ENCODE results near the gene TLDC2. TPM values are rescaled to one million over a fixed set of nuclear protein-coding genes. Genes with fewer than 3 reads are reported as not detected.
"Not testable (repeated sequence)": the region's sequence is repeated elsewhere in the genome, so short reads cannot be mapped to it uniquely, and the experiment has no call there.

TLDC2 gene
- total and polyA plus RNA-seq, 2 donors (not counting 1 experiment from before 2014, with no cell fraction given) = under 0.01 to 0.09 TPM

GRCh38 chr20:36893801-36894200 is 17.9 kb downstream of the TLDC2 start:
- DNase-seq (ENCODE audit: low read depth in 2 of 2) = no peak
- TF ChIP-seq CTCF (conservative IDR thresholded peaks at IDR 0.05 in 1 of 2, IDR thresholded peaks at IDR 0.05 in 1 of 2; ENCODE audit: low read depth in 1 of 2, low read length in 2 of 2) (no peak), EZH2 (IDR thresholded peaks at IDR 0.05; ENCODE audit: low read length, missing control alignments) (no peak)
- no peaks in the 10 kb centered on the region for H3K9me3 ChIP-seq (ENCODE audit: control insufficient read depth, insufficient read depth, low read depth, low read length)
- no peaks in the 10 kb centered on the region for H3K79me2 ChIP-seq (ENCODE audit: control insufficient read depth, insufficient read depth, low read length)
- no peak overlapping the region for H3K4me2 ChIP-seq (ENCODE audit: extremely low read depth, insufficient read depth, low read length)
- no peak overlapping the region for H2AFZ ChIP-seq (ENCODE audit: low read length)
- H4K20me1 ChIP-seq (ENCODE audit: control insufficient read depth, extremely low read depth, insufficient read depth, low read length) = no peaks in the 10 kb centered on the region
- no peaks in the 10 kb centered on the region for H3K27me3 ChIP-seq (ENCODE audit: control insufficient read depth, insufficient read depth, low read length)
- H3K9ac ChIP-seq (ENCODE audit: insufficient read depth, low read length) = no peak overlapping the region
- no peaks in the 10 kb centered on the region for H3K4me1 ChIP-seq (ENCODE audit: control insufficient read depth, extremely low read depth, insufficient read depth, low read length)
- no peaks in the 10 kb centered on the region for H3K36me3 ChIP-seq (ENCODE audit: control insufficient read depth, insufficient read depth, low read length)
- no peak overlapping the region for H3K27ac ChIP-seq (ENCODE audit: insufficient read depth, low read length)
- H3K4me3 ChIP-seq (replicated peaks in 1 of 4; ENCODE audit: control extremely low read depth in 1 of 4, insufficient read depth in 1 of 4, low read depth in 3 of 4, low read length in 4 of 4) = no peak overlapping the region

GRCh38 chr20:36895036-36895435 is 19.1 kb downstream of the TLDC2 start:
- TF ChIP-seq EZH2 (IDR thresholded peaks at IDR 0.05; ENCODE audit: low read length, missing control alignments) (no peak), CTCF (conservative IDR thresholded peaks at IDR 0.05 in 1 of 2, IDR thresholded peaks at IDR 0.05 in 1 of 2; ENCODE audit: low read depth in 1 of 2, low read length in 2 of 2) (no peak)
- Histone ChIP-seq H3K79me2 (ENCODE audit: control insufficient read depth, insufficient read depth, low read length) (no peaks in the 10 kb centered on the region), H3K9ac (ENCODE audit: insufficient read depth, low read length) (no peak overlapping the region), H3K4me1 (ENCODE audit: control insufficient read depth, extremely low read depth, insufficient read depth, low read length) (no peaks in the 10 kb centered on the region), H4K20me1 (ENCODE audit: control insufficient read depth, extremely low read depth, insufficient read depth, low read length) (no peaks in the 10 kb centered on the region), H3K36me3 (ENCODE audit: control insufficient read depth, insufficient read depth, low read length) (no peaks in the 10 kb centered on the region), H3K4me3 (replicated peaks in 1 of 4; ENCODE audit: control extremely low read depth in 1 of 4, insufficient read depth in 1 of 4, low read depth in 3 of 4, low read length in 4 of 4) (no peak overlapping the region), H3K9me3 (ENCODE audit: control insufficient read depth, insufficient read depth, low read depth, low read length) (no peaks in the 10 kb centered on the region), H3K27ac (ENCODE audit: insufficient read depth, low read length) (no peak overlapping the region), H3K4me2 (ENCODE audit: extremely low read depth, insufficient read depth, low read length) (no peak overlapping the region), H2AFZ (ENCODE audit: low read length) (no peak overlapping the region), H3K27me3 (ENCODE audit: control insufficient read depth, insufficient read depth, low read length) (no peaks in the 10 kb centered on the region)
- DNase-seq (ENCODE audit: low read depth in 2 of 2) = no peak

- no peaks in the 10 kb centered on the region for H3K79me2 ChIP-seq (ENCODE audit: control insufficient read depth, insufficient read depth, low read length)
- DNase-seq (ENCODE audit: low read depth in 2 of 2) = no peak
- no peaks in the 10 kb centered on the region for H4K20me1 ChIP-seq (ENCODE audit: control insufficient read depth, extremely low read depth, insufficient read depth, low read length)
- H3K4me2 ChIP-seq (ENCODE audit: extremely low read depth, insufficient read depth, low read length) = no peak overlapping the region
- no peak overlapping the region for H3K9ac ChIP-seq (ENCODE audit: insufficient read depth, low read length)
- H3K27me3 ChIP-seq (ENCODE audit: control insufficient read depth, insufficient read depth, low read length) = no peaks in the 10 kb centered on the region
- no peak overlapping the region for H2AFZ ChIP-seq (ENCODE audit: low read length)
- TF ChIP-seq EZH2 (IDR thresholded peaks at IDR 0.05; ENCODE audit: low read length, missing control alignments) (no peak), CTCF (conservative IDR thresholded peaks at IDR 0.05 in 1 of 2, IDR thresholded peaks at IDR 0.05 in 1 of 2; ENCODE audit: low read depth in 1 of 2, low read length in 2 of 2) (no peak)
- no peak overlapping the region for H3K4me3 ChIP-seq (replicated peaks in 1 of 4; ENCODE audit: control extremely low read depth in 1 of 4, insufficient read depth in 1 of 4, low read depth in 3 of 4, low read length in 4 of 4)
- H3K4me1 ChIP-seq (ENCODE audit: control insufficient read depth, extremely low read depth, insufficient read depth, low read length) = no peaks in the 10 kb centered on the region
- no peak overlapping the region for H3K27ac ChIP-seq (ENCODE audit: insufficient read depth, low read length)
- no peaks in the 10 kb centered on the region for H3K9me3 ChIP-seq (ENCODE audit: control insufficient read depth, insufficient read depth, low read depth, low read length)
- no peaks in the 10 kb centered on the region for H3K36me3 ChIP-seq (ENCODE audit: control insufficient read depth, insufficient read depth, low read length)
Measured at GRCh38 chr20:36904690-36905089, 28.8 kb downstream of the TLDC2 start.

- H4K20me1 ChIP-seq (ENCODE audit: control insufficient read depth, extremely low read depth, insufficient read depth, low read length); H3K27ac ChIP-seq (ENCODE audit: insufficient read depth, low read length); DNase-seq (ENCODE audit: low read depth in 2 of 2); H3K79me2 ChIP-seq (ENCODE audit: control insufficient read depth, insufficient read depth, low read length); H3K9me3 ChIP-seq (ENCODE audit: control insufficient read depth, insufficient read depth, low read depth, low read length); H2AFZ ChIP-seq (ENCODE audit: low read length); H3K27me3 ChIP-seq (ENCODE audit: control insufficient read depth, insufficient read depth, low read length); H3K4me1 ChIP-seq (ENCODE audit: control insufficient read depth, extremely low read depth, insufficient read depth, low read length); H3K4me2 ChIP-seq (ENCODE audit: extremely low read depth, insufficient read depth, low read length); H3K9ac ChIP-seq (ENCODE audit: insufficient read depth, low read length); H3K36me3 ChIP-seq (ENCODE audit: control insufficient read depth, insufficient read depth, low read length); H3K4me3 ChIP-seq (replicated peaks in 1 of 4; ENCODE audit: control extremely low read depth in 1 of 4, insufficient read depth in 1 of 4, low read depth in 3 of 4, low read length in 4 of 4): not testable (repeated sequence)
Measured at GRCh38 chr20:36905566-36905965, 29.6 kb downstream of the TLDC2 start.

GRCh38 chr20:36906086-36906485 is 30.1 kb downstream of the TLDC2 start:
- not testable (repeated sequence) for H3K9me3 ChIP-seq (ENCODE audit: control insufficient read depth, insufficient read depth, low read depth, low read length)

More at GRCh38 chr20:36906086-36906485, 30.1 kb downstream of the TLDC2 start:
- not testable (repeated sequence) for H2AFZ ChIP-seq (ENCODE audit: low read length); H3K4me2 ChIP-seq (ENCODE audit: extremely low read depth, insufficient read depth, low read length); H3K4me3 ChIP-seq (replicated peaks in 1 of 4; ENCODE audit: control extremely low read depth in 1 of 4, insufficient read depth in 1 of 4, low read depth in 3 of 4, low read length in 4 of 4); H3K27ac ChIP-seq (ENCODE audit: insufficient read depth, low read length); H3K4me1 ChIP-seq (ENCODE audit: control insufficient read depth, extremely low read depth, insufficient read depth, low read length); DNase-seq (ENCODE audit: low read depth in 2 of 2); H4K20me1 ChIP-seq (ENCODE audit: control insufficient read depth, extremely low read depth, insufficient read depth, low read length); H3K79me2 ChIP-seq (ENCODE audit: control insufficient read depth, insufficient read depth, low read length); H3K36me3 ChIP-seq (ENCODE audit: control insufficient read depth, insufficient read depth, low read length); H3K27me3 ChIP-seq (ENCODE audit: control insufficient read depth, insufficient read depth, low read length); H3K9ac ChIP-seq (ENCODE audit: insufficient read depth, low read length)
